Purkinje cell (primary cell): ENCODE data around the gene LYSMD2. TPM values are rescaled to one million over a fixed set of nuclear protein-coding genes. Genes with fewer than 3 reads are reported as not detected.

Experiments used
- polyA plus RNA-seq: library from polyadenylated mRNA; unstranded; fragments of >200 nt; fragmentation: Nextera tagmentation; gene quantifications from 2 replicates; pipeline ENCODE4 v1.2.1, GENCODE V29; 2014

Gene LYSMD2, protein sequence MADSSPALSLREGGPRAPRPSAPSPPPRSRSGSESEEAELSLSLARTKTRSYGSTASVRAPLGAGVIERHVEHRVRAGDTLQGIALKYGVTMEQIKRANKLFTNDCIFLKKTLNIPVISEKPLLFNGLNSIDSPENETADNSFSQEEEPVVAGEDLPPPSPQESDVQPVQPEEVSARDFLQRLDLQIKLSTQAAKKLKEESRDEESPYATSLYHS
- polyA plus RNA-seq = 40.4 and 48.7 TPM in 2 replicates

DNA sequence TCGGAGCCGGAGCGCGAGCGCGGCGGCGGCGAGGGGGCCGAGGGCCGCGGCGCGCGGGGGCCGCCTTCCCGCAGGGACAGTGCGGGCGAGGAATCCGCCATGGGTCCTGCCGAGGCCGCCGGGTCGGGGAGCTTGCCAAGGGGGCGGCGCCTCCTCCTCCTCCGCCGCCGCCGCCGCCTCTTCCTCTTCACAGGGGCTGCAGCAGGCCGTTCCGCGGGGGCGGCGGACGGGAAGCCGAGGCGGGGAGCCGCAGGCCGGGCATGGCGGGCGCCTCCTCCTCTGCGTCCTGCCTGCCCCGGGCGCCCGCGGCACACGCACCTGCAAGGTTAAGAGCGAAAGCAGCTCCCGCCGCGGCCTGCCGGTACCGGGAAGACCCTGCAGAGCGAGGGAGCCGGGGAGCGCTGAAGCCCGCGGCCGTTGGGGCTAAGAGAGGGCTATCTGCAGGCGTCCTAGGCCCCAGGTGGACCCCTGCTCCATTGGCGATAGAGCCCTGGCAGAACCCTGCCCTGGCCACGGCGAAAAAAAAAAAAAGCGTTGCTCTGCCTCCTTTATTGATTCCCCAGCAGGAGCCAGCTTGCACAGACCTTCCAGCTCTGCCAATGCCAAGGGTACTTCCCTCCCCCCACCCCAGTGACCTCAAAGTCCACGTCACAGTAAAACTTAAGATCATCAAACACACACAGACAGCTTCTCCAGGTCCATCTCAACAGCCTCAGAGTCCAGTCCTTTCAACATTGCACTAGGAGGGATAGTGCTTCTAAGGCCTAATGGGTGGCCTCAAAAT lies at the start of gene LYSMD2:
LYSMD2 (minus strand) TSS at position 134 of the 784 bp plus-strand sequence; CDS start at position 101, 33 bp downstream.

DNA sequence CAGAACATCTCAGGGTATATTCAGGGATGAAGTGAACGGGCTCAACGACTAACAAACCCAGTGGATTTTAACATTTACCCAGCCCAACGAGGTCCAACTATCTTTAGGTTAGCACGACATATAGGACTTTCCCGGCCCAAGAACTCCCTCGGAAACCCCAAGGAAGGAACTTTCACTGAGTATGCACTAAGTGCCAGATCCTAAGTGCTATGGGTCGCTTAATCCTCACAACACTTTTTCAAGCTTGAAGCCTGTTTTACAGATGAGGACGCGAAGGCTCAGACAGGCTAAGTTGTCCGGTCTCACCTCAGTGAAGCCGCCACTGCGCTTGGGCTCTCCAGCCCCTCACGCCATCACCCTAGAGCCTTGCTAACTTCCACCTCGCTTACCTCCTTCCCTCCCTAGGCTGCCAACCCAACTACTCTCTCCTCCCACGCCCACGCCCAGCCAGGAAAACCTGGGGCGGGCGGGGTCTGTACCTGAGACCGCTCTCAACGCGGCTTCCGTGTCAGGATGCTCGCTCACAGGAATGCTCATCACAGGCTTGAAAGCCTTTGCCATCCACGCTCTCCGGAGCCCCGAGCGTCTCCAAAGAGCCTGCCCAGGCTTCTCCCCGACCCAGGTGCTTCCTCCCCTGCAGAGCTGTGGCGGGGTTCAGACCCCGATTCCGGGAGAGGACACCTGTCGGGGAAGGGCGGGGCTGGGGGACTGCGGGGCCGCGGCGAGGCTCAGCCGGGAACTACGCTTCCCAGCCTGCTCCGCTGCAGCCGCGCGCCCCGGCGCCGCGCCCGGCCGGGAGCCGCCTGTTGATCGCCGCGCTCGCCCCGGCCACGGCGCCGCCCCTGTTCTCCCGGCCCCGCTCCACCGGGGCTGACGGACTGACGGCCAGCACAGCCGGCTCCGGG lies 13.6 kb upstream of the LYSMD2 start, which contains the start of gene TMOD2:
TMOD2 (plus strand) TSS at position 806 of the 905 bp plus-strand sequence. CDS start 14,845 bp downstream, outside the sequence.

DNA sequence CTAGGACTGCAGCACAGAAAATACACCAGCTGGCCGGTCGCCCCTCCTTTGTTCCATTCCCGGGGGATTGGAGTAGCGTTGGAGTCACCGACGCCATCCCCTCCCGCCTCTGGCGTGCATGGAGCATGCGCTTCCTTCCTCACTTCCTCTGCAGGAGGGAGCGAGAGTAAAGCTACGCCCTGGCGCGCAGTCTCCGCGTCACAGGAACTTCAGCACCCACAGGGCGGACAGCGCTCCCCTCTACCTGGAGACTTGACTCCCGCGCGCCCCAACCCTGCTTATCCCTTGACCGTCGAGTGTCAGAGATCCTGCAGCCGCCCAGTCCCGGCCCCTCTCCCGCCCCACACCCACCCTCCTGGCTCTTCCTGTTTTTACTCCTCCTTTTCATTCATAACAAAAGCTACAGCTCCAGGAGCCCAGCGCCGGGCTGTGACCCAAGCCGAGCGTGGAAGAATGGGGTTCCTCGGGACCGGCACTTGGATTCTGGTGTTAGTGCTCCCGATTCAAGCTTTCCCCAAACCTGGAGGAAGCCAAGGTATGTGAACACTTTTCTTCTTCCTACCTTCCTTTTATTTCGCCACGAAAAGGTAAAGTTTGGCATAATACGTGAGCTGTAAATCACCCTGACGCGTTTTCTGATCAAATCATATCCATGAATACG lies 56.0 kb downstream of the LYSMD2 start, which contains the start of gene SCG3:
SCG3 (plus strand) TSS at position 201 of the 661 bp plus-strand sequence; CDS start at position 454, 253 bp downstream.

Other genes starting within 250 kb of the LYSMD2 start
- 62.4 and 68.6 TPM in 2 replicates for gene DMXL2, start 114.9 kb downstream of the LYSMD2 start, polyA plus RNA-seq
- 252 and 324 TPM in 2 replicates for gene SCG3, start 56.2 kb downstream of the LYSMD2 start, polyA plus RNA-seq
- gene TMOD2, start 13.9 kb upstream of the LYSMD2 start, polyA plus RNA-seq = 26.4 and 31.4 TPM in 2 replicates
- 3.3 and 4.7 TPM in 2 replicates for gene TMOD3, start 92.0 kb upstream of the LYSMD2 start, polyA plus RNA-seq
- gene LEO1, start 234.1 kb upstream of the LYSMD2 start, polyA plus RNA-seq = 33.7 and 42.7 TPM in 2 replicates